HCT116 (cell line): Measurements from ENCODE around the gene ELAVL2. TPM values are rescaled to one million over a fixed set of nuclear protein-coding genes. Genes with fewer than 3 reads are reported as not detected.

Source experiments
- ATAC-seq: fragments of 200-7000 bp; cut with Tn5 transposase; 2 replicates; pipeline ENCODE4 v1.9.1; 2020; ENCODE audit warnings: mild to moderate bottlenecking, moderate library complexity
- BruUV-seq: library from RNA; stranded (reverse); fragments of 400-500 nt; replicated peaks from 2 replicates; lab custom pipeline; 2021; lab: Mats Ljungman, UMichigan
- CTCF ChIA-PET: fragments of 300-600 bp; sonication (Branson Sonifier 250); formaldehyde crosslinking; loops from one replicate; lab custom pipeline; 2021; ENCODE audit warnings: antibody characterized with exemption; lab: Charles Lee
- POLR2A ChIA-PET: fragments of 300-600, 350-600 bp; sonication (Branson Sonifier 250); formaldehyde crosslinking; loops from one replicate; lab custom pipeline; 2021; ENCODE audit warnings: antibody characterized with exemption; lab: Charles Lee
- RAD21 ChIA-PET, 2 experiments: fragments of 300-600 bp; sonication (Branson Sonifier 250); formaldehyde crosslinking; loops; one replicate each; lab custom pipeline; 2023; ENCODE audit warnings: low total read pairs in 2 of 2; ENCODE audit not compliant: uncharacterized antibody in 2 of 2, unreplicated experiment in 2 of 2, low non-redundant PET in 1 of 2; lab: Charles Lee
- DNase-seq: peaks from one replicate; pipeline ENCODE4 v3.0.0-alpha.2; 2010; ENCODE audit warnings: low read depth, low spot score
- H2AFZ ChIP-seq: fragments of 200-600 bp; shearing (Covaris generic), sonication (generic); 2 replicates; pipeline ENCODE4 v1.6.1; 2017; ENCODE audit warnings: low read depth, mixed run types, mixed read lengths, antibody characterized with exemption, low read length; ENCODE audit not compliant: poor library complexity, severe bottlenecking
- H3K27ac ChIP-seq: 2 replicates; pipeline ENCODE4 v1.5.1; 2012; ENCODE audit warnings: low read depth, low read length
- H3K27me3 ChIP-seq: fragments of 200-600 bp; sonication (generic); 2 replicates; pipeline ENCODE4 v1.6.1; 2016; ENCODE audit warnings: mixed run types, low read length, mixed read lengths; ENCODE audit not compliant: insufficient read depth
- H3K36me3 ChIP-seq, 2 experiments: fragments of 200-500 bp in 1 of 2; fragments of 200-600 bp in 1 of 2; sonication (Bioruptor generic) in 1 of 2; sonication (generic) in 1 of 2; 2 replicates each; pipeline versions ENCODE4 v1.5.1 to v1.6.1; 2014 to 2016; ENCODE audit warnings: low read length in 2 of 2, inconsistent platforms in 1 of 2, mixed read lengths in 1 of 2, mixed run types in 1 of 2; ENCODE audit not compliant: insufficient read depth in 2 of 2, control insufficient read depth in 1 of 2
- H3K4me1 ChIP-seq, 2 experiments: fragments of 200-600 bp in 1 of 2; sonication (generic) in 1 of 2; 2 replicates each; pipeline versions ENCODE4 v1.5.1 to v1.6.1; 2012 to 2017; ENCODE audit warnings: low read length in 2 of 2, inconsistent platforms in 1 of 2, mild to moderate bottlenecking in 1 of 2, mixed read lengths in 1 of 2, mixed run types in 1 of 2, moderate library complexity in 1 of 2; ENCODE audit not compliant: insufficient read depth in 2 of 2, control insufficient read depth in 1 of 2
- H3K4me2 ChIP-seq: fragments of 200-600 bp; sonication (generic); 2 replicates; pipeline ENCODE4 v1.6.1; 2017; ENCODE audit warnings: mixed run types, low read length, mixed read lengths
- H3K4me3 ChIP-seq, 2 experiments: fragments of 200-600 bp in 1 of 2; sonication (generic) in 1 of 2; replicated peaks in 1 of 2; 2 replicates each; pipeline ENCODE4 v1.5.1; 2011 to 2016; ENCODE audit warnings: low read length in 2 of 2, control low read depth in 1 of 2, low read depth in 1 of 2, mild to moderate bottlenecking in 1 of 2, mixed read lengths in 1 of 2, mixed run types in 1 of 2
- H3K79me2 ChIP-seq: fragments of 200-600 bp; sonication (generic); 2 replicates; pipeline ENCODE4 v1.6.1; 2017; ENCODE audit warnings: mild to moderate bottlenecking, mixed run types, low read length, moderate library complexity, mixed read lengths; ENCODE audit not compliant: insufficient read depth
- H3K9ac ChIP-seq: fragments of 200-600 bp; sonication (generic); 2 replicates; pipeline ENCODE4 v1.6.1; 2016; ENCODE audit warnings: low read length, mixed read lengths
- H3K9me2 ChIP-seq: fragments of 200-600 bp; sonication (generic), shearing (Covaris generic); 2 replicates; pipeline ENCODE4 v1.6.1; 2017; ENCODE audit warnings: mixed run types, mild to moderate bottlenecking, moderate library complexity; ENCODE audit not compliant: insufficient read depth
- H3K9me3 ChIP-seq, 2 experiments: fragments of 200-500 bp in 1 of 2; fragments of 200-600 bp in 1 of 2; sonication (Bioruptor generic) in 1 of 2; sonication (generic) in 1 of 2; 2 replicates each; pipeline ENCODE4 v1.6.1; 2014 to 2017; ENCODE audit warnings: low read length in 2 of 2, mixed read lengths in 2 of 2, inconsistent platforms in 1 of 2, low read depth in 1 of 2, mild to moderate bottlenecking in 1 of 2, mixed run types in 1 of 2, moderate library complexity in 1 of 2; ENCODE audit not compliant: control insufficient read depth in 1 of 2, insufficient read depth in 1 of 2
- H4K20me1 ChIP-seq: fragments of 200-600 bp; sonication (generic), shearing (Covaris generic); 2 replicates; pipeline ENCODE4 v1.6.1; 2017; ENCODE audit warnings: mixed run types, mild to moderate bottlenecking, moderate library complexity; ENCODE audit not compliant: insufficient read depth
- ATF3 ChIP-seq: IDR thresholded peaks from 2 replicates; pipeline ENCODE4 v1.6.1; 2012
- CEBPB ChIP-seq: IDR thresholded peaks from 2 replicates; pipeline ENCODE4 v1.6.1; 2012; ENCODE audit warnings: low read depth
- ELF1 ChIP-seq: IDR thresholded peaks from 2 replicates; pipeline ENCODE4 v1.6.1; 2012; ENCODE audit warnings: low read depth, borderline replicate concordance
- EZH2phosphoT487 ChIP-seq: fragments of 200-600 bp; IDR thresholded peaks from 2 replicates; pipeline ENCODE4 v1.6.1; 2018; ENCODE audit warnings: antibody characterized with exemption, borderline replicate concordance
- FOSL1 ChIP-seq: IDR thresholded peaks from 2 replicates; pipeline ENCODE4 v1.6.1; 2012; ENCODE audit warnings: low read depth
- RAD21 ChIP-seq: IDR thresholded peaks from 2 replicates; pipeline ENCODE4 v1.6.1; 2012; ENCODE audit warnings: low read depth, mild to moderate bottlenecking
- YY1 ChIP-seq: IDR thresholded peaks from 2 replicates; pipeline ENCODE4 v1.6.1; 2011; ENCODE audit warnings: low read length, low read depth, moderate library complexity, mild to moderate bottlenecking; ENCODE audit not compliant: insufficient replicate concordance; ENCODE audit errors: extremely low read depth
- ZBTB33 ChIP-seq: IDR thresholded peaks from 2 replicates; pipeline ENCODE4 v1.6.1; 2011; ENCODE audit warnings: mild to moderate bottlenecking, low read length, moderate library complexity; ENCODE audit not compliant: insufficient replicate concordance; ENCODE audit errors: extremely low read depth
- intact Hi-C: fragments of 100-400 bp; cut with micrococcal nuclease; formaldehyde crosslinking; loops from 2 replicates; pipeline ENCODE4 v1.10.0; 2022
- total RNA-seq: library from RNA; stranded (reverse); gene quantifications from one replicate; pipeline ENCODE4 v1.2.1, GENCODE V29; 2021; ENCODE audit not compliant: unreplicated experiment

ELAVL2 gene
- total RNA-seq, 1 experiment from 2014 or later, result not detected

GRCh38 chr9:23801523-23801922, 24.5 kb downstream of the ELAVL2 start (continued):
- TF ChIP-seq RAD21 (no peak), ATF3 (no peak), YY1 (no peak), EZH2phosphoT487 (no peak), FOSL1 (no peak)

GRCh38 chr9:23799521-23799920, 26.5 kb downstream of the ELAVL2 start:
- no peak for ATAC-seq

More at GRCh38 chr9:23799521-23799920, 26.5 kb downstream of the ELAVL2 start:
- no peaks in the 10 kb centered on the region for H3K36me3 ChIP-seq
- TF ChIP-seq ZBTB33 (no peak), ELF1 (no peak), CEBPB (no peak), ATF3 (no peak), FOSL1 (no peak)
- no peaks in the 10 kb centered on the region for H3K4me1 ChIP-seq
- ChIA-PET POLR2A (no interaction called here), CTCF (no interaction called here), RAD21 (no interaction called here)
- H3K9ac ChIP-seq, result no peak overlapping the region
- DNase-seq, result no peak
- no peaks in the 10 kb centered on the region for H3K79me2 ChIP-seq
- no TSS peak for BruUV-seq
- no peak overlapping the region for H2AFZ ChIP-seq
- H3K9me3 ChIP-seq, result peaks cover 8 to 26% of the 10 kb centered on the region in 2 experiments; a peak in 3 of 4 replicates
- intact Hi-C loops, result no loop called here
- H4K20me1 ChIP-seq, result no peaks in the 10 kb centered on the region
- no peak overlapping the region for H3K27ac ChIP-seq
- no peaks in the 10 kb centered on the region for H3K9me2 ChIP-seq
- no peak overlapping the region for H3K4me3 ChIP-seq
- H3K4me2 ChIP-seq, result no peak overlapping the region
- no peaks in the 10 kb centered on the region for H3K27me3 ChIP-seq
